Activated CD4-positive, alpha-beta memory T cell treated with anti-CD3 and anti-CD28 coated beads, Interleukin-2, amount 10 ng/mL, durations not matched to agents 7 days and 5 days (primary cell): ENCODE data around the gene EFCAB12. TPM values are rescaled to one million over a fixed set of nuclear protein-coding genes. Genes with fewer than 3 reads are reported as not detected.
"Not testable (repeated sequence)": the region's sequence is repeated elsewhere in the genome, so short reads cannot be mapped to it uniquely, and the experiment has no call there.

Source experiments
- CTCF ChIA-PET: fragments of 350-600 bp; sonication (Branson Sonifier 250); formaldehyde crosslinking; loops from one replicate; lab custom pipeline; 2021; ENCODE audit warnings: antibody characterized with exemption, inconsistent platforms; lab: Charles Lee
- POLR2A ChIA-PET: fragments of 350-600 bp; sonication (Branson Sonifier 250); formaldehyde crosslinking; loops from one replicate; lab custom pipeline; 2021; ENCODE audit warnings: antibody characterized with exemption; lab: Charles Lee
- DNase-seq: peaks from one replicate; pipeline ENCODE4 v3.0.0-alpha.2; 2020
- H3K27ac Mint-ChIP-seq: one replicate; pipeline ENCODE4 v1.8.0; 2021; ENCODE audit warnings: mild to moderate bottlenecking, mixed read lengths
- H3K27me3 Mint-ChIP-seq: one replicate; pipeline ENCODE4 v1.8.0; 2021; ENCODE audit warnings: mixed read lengths
- H3K36me3 Mint-ChIP-seq: one replicate; pipeline ENCODE4 v1.8.0; 2021; ENCODE audit warnings: low read depth, mixed read lengths
- H3K4me1 Mint-ChIP-seq: one replicate; pipeline ENCODE4 v1.8.0; 2021; ENCODE audit warnings: mixed read lengths
- H3K4me3 Mint-ChIP-seq: one replicate; pipeline ENCODE4 v1.8.0; 2021; ENCODE audit warnings: mild to moderate bottlenecking, mixed read lengths
- H3K9me3 Mint-ChIP-seq: one replicate; pipeline ENCODE4 v1.8.0; 2021; ENCODE audit warnings: mixed read lengths
- total RNA-seq, 2 experiments: library from RNA; stranded (reverse); gene quantifications; one replicate each; pipeline ENCODE4 v1.2.3, GENCODE V29; 2021

EFCAB12 gene
- total RNA-seq, 2 experiments from 2014 or later: 0.65 to 0.98 TPM

DNA sequence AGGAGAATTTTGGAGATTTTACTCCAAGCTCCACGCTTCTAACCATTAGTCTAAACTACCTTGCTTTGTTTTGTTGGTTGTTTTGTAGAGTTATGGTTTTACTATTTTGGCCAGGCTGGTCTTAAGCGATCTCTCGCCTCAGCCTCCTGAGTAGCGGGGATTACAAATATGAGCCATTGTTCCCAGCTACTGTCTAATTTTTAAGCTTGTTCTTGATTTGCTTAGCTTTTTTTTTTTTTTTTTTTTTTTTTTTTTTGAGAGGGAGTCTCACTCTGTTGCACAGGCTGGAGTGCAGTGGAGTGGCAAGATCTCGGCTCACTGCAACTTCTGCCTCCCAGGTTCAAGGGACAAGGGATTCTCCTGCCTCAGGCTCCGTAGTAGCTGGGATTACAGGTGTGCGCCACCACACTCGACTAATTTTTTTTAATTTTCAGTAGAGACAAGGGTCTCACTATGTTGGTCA, 28.5 kb downstream of the EFCAB12 start:
- Mint-ChIP-seq H3K9me3 (no peaks in the 10 kb centered on the region), H3K4me1 (peaks cover 39% of the 10 kb centered on the region), H3K27ac (peak overlapping the region; percentile 94), H3K4me3 (peak overlapping the region; percentile 98), H3K36me3 (peaks cover 23% of the 10 kb centered on the region), H3K27me3 (no peaks in the 10 kb centered on the region)
- ChIA-PET CTCF (interaction anchor here (0.6 to 3.2 kb wide), 24 partner anchors 9 to 433 kb away, joined by 3 to 22 read pairs (median 4); partner anchors contain the start of genes EFCAB12, IFT122 and MBD4), POLR2A (interaction anchor here (0.9 to 2.2 kb wide), 10 partner anchors 9 to 121 kb away, joined by 3 to 18 read pairs (median 3); partner anchors contain the start of genes HMCES, IFT122 and MBD4)
- DNase-seq: no peak

DNA sequence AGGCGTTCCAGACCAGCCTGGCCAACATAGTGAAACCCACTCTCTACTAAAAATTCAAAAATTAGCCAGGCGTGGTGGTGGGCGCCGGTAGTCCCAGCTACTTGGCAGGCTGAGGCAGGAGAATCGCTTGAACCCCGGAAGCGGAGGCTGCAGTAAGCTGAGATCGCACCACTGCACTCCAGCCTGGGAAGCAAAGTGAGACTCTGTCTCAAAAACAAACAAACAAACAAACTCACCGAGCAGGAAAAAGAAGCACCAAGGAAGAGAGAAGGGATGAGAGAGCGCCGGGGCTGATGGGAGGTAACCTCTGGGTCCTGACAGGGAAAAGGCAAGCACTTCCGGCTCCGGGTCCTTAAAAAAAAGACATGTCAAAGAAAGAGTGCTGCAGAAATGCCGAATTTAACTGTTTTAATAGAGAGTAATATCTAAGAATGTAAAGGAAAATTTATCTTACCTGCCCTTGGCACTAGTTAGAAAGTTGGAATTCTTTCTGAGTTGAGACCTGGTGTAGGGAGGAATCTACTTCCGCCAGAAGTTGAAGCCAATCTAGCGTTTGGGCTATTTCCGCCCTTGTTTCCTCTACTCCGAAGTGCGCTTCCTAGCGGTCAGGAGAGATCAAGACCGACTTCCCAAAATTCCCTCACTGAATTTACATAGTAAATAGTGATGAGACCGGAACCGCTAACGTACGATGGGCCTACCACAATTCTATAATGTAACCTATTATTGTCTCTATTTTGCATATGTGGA, 29.1 kb downstream of the EFCAB12 start:
- Mint-ChIP-seq H3K4me3 (peak overlapping the region; percentile 98), H3K27ac (peak overlapping the region; percentile 94), H3K36me3 (peaks cover 28% of the 10 kb centered on the region), H3K27me3 (no peaks in the 10 kb centered on the region), H3K4me1 (peaks cover 41% of the 10 kb centered on the region), H3K9me3 (no peaks in the 10 kb centered on the region)
- ChIA-PET CTCF (interaction anchor here (0.6 to 3.2 kb wide), 25 partner anchors 9 to 433 kb away, joined by 3 to 22 read pairs (median 4); partner anchors contain the start of genes EFCAB12, IFT122 and MBD4), POLR2A (interaction anchor here (0.9 to 2.2 kb wide), 11 partner anchors 8 to 120 kb away, joined by 3 to 18 read pairs (median 3); partner anchors contain the start of genes HMCES, IFT122 and MBD4)
- DNase-seq: peak; percentile 77

DNA sequence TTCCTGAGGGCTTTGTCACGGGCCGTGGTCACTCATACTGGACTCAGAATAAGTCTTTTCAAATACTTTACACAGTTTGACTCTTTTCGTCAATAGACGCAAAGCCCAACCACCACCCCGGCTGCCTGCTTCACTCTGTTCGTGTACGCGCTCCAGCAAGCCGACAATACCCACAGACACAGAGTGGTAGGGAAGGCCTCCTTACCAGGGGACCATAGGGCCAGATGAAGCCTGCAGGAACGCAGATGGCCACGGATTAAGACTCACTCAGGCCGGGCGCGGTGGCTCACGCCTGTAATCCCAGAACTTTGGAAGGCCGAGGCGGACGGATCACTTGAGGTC, 29.7 kb downstream of the EFCAB12 start:
- Mint-ChIP-seq H3K36me3 (peaks cover 28% of the 10 kb centered on the region), H3K4me1 (peaks cover 41% of the 10 kb centered on the region), H3K27me3 (no peaks in the 10 kb centered on the region), H3K4me3 (peak overlapping the region; percentile 98), H3K9me3 (no peaks in the 10 kb centered on the region), H3K27ac (peak overlapping the region; percentile 94)
- CTCF ChIA-PET: interaction anchor here (0.7 to 3.2 kb wide), 7 partner anchors 11 to 429 kb away, joined by 3 to 22 read pairs (median 8); partner anchors contain the start of genes IFT122 and MBD4
- peak; percentile 24 for DNase-seq
- POLR2A ChIA-PET: interaction anchor here (1.8 to 2.2 kb wide), 3 partner anchors 42 to 120 kb away, joined by 5 to 18 read pairs (median 7); partner anchors contain the start of genes HMCES, IFT122 and MBD4

DNA sequence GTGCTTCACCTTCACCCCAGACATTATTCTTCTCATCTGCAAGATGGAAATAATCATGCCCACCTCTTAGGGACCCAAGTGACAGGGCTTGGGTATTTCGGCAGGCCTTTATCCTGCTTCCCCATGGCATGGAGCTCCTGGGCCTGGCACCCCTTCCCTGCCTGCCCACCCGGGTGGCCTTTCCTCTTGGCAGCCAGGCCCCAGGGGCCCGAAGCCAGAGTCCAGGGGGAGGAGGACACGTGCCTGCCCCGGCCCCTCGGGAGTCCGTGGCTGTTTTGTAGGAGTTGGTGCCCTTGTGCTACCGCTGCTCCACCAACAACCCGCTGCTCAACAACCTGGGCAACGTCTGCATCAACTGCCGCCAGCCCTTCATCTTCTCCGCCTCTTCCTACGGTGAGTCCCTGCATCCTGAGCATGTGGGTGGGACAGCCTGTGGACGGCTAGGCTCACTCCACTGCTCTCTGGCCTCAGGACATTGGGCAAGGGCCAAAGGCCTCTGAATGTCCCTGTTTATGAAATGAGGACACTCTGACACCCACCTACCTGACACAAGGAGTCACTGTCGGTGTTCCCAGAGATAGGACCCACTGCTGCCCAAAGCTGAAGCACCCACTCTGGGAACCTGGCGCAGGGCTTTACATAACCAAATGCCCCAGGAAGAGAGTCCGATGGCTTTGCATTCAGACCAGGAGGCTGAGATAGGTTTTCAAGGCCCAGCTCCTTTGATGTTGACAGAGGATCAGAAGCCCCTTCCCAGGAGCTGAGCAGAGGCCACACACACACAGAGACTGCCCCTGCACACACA, 34.5 kb downstream of the EFCAB12 start:
- H3K27ac Mint-ChIP-seq, H3K27me3 Mint-ChIP-seq, H3K4me3 Mint-ChIP-seq, DNase-seq, CTCF ChIA-PET, H3K9me3 Mint-ChIP-seq, POLR2A ChIA-PET: not testable (repeated sequence)
- Mint-ChIP-seq H3K4me1 (peaks cover 31% of the 10 kb centered on the region), H3K36me3 (peaks cover 58% of the 10 kb centered on the region)

DNA sequence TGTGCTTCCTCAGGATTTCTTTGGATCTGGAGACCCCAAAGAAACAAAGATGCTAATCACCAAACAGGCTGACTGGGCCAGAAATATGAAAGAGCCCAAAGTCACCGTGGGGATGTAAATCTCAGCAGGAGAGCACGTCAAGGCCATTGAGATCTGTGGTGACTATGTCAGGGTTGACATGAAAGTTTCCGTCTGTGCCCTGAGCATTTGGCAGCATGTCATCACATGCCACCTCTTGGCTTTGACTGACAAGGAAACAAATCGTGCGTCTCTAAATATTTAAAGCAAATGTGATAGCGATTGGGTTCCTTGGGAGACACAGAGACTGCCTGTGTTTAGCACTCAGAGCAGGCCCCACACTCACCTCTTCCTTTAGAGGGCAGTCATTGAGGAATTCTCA, 35.2 kb downstream of the EFCAB12 start:
- ChIA-PET CTCF (no interaction called here), POLR2A (no interaction called here)
- DNase-seq: no peak
- H3K27me3 Mint-ChIP-seq: no peaks in the 10 kb centered on the region
- peaks cover 25% of the 10 kb centered on the region for H3K4me1 Mint-ChIP-seq
- peaks cover 61% of the 10 kb centered on the region for H3K36me3 Mint-ChIP-seq
- no peak overlapping the region for H3K27ac Mint-ChIP-seq
- H3K9me3 Mint-ChIP-seq: no peaks in the 10 kb centered on the region
- no peak overlapping the region for H3K4me3 Mint-ChIP-seq

DNA sequence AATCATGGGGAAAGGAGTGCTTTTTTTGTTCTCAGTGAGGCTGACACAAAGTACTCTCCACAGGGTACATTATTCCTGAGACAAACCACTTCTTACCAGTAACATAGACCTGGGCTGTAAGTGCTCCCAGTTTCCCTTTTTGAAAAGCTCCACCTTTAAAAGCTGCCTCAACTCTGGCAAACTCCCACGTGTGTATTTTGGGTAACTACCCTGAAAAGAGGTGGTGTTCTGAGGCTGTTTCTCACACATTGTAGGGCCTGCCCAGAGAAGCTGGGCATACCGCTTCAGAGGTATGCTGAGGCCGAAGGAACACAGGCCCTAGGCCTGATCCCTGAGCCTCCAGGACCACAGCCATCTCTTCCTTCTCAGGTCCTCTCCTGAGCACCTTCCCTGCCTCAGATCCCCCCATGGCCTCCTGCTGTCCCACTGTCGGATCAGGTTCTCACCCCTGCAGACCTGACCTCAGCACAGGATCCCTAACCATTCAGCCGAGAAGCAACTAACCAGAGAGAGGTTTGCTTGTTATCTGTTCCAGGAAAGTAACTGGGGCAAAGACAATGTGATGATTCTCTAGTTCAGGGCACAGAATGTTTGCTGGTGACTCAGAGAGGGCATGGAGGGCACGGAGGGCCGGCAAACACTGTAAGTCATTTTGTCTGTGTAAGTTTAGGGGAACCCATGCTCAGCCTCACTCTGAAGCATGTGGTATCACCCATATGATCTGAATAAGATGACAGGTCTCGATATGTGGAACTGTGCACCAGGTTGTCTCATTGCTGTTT, 36.1 kb downstream of the EFCAB12 start:
- H3K4me3 Mint-ChIP-seq, DNase-seq, POLR2A ChIA-PET, H3K27me3 Mint-ChIP-seq, H3K27ac Mint-ChIP-seq, CTCF ChIA-PET, H3K9me3 Mint-ChIP-seq: not testable (repeated sequence)
- Mint-ChIP-seq H3K4me1 (peaks cover 16% of the 10 kb centered on the region), H3K36me3 (peaks cover 66% of the 10 kb centered on the region)

DNA sequence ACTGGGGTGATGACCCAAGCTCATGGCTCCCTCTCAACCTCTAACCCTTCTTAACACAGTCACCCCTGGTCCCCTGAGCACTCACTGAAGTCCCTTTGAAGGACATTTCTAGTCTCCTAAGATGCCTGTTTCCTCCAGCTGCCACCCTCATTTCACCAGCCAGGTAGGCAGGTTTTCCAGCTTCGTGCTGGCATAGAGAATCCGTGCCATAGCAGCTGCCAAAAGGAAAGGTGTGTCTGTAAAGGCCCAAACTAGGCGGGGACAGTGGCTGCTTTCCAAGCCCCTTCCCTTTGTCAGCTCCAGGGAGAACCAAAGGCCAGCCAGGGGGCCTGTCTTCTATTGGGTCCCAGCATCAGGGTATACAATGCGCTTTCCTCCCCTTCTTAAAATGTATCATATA, 36.9 kb downstream of the EFCAB12 start:
- POLR2A ChIA-PET: interaction anchor here (1.1 to 1.4 kb wide), 2 partner anchors 8 to 76 kb away, joined by 3 read pairs; a partner anchor contains a TSS
- H3K4me1 Mint-ChIP-seq, H3K9me3 Mint-ChIP-seq, H3K27ac Mint-ChIP-seq, CTCF ChIA-PET, DNase-seq, H3K4me3 Mint-ChIP-seq, H3K27me3 Mint-ChIP-seq: not testable (repeated sequence)
- peaks cover 67% of the 10 kb centered on the region for H3K36me3 Mint-ChIP-seq

DNA sequence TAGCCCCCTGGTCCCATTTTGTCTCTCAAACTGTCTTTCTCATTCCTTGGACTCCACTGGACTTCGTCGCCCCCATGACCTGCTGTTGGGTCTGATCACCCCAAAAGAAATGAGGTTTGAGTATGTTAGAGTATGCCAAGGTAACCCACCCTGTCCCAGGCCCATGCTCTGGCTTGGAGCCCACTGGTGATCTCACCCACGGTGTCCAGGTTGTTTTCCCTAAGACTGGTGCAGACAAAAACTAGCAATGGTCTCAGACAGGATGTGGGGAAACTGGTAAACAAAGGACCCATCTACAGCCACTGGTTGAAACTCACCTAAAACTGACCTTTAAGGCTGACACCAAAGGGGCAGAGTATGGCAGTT, 38.9 kb downstream of the EFCAB12 start:
- H3K27me3 Mint-ChIP-seq: no peaks in the 10 kb centered on the region
- no peak for DNase-seq
- no peaks in the 10 kb centered on the region for H3K4me1 Mint-ChIP-seq
- CTCF ChIA-PET: interaction anchor here (1.2 kb wide), 1 partner anchor 10 kb away, joined by 4 read pairs; no protein-coding TSS in a partner anchor
- H3K9me3 Mint-ChIP-seq: no peaks in the 10 kb centered on the region
- peaks cover 51% of the 10 kb centered on the region for H3K36me3 Mint-ChIP-seq
- no peak overlapping the region for H3K4me3 Mint-ChIP-seq
- H3K27ac Mint-ChIP-seq: no peak overlapping the region
- POLR2A ChIA-PET: no interaction called here

DNA sequence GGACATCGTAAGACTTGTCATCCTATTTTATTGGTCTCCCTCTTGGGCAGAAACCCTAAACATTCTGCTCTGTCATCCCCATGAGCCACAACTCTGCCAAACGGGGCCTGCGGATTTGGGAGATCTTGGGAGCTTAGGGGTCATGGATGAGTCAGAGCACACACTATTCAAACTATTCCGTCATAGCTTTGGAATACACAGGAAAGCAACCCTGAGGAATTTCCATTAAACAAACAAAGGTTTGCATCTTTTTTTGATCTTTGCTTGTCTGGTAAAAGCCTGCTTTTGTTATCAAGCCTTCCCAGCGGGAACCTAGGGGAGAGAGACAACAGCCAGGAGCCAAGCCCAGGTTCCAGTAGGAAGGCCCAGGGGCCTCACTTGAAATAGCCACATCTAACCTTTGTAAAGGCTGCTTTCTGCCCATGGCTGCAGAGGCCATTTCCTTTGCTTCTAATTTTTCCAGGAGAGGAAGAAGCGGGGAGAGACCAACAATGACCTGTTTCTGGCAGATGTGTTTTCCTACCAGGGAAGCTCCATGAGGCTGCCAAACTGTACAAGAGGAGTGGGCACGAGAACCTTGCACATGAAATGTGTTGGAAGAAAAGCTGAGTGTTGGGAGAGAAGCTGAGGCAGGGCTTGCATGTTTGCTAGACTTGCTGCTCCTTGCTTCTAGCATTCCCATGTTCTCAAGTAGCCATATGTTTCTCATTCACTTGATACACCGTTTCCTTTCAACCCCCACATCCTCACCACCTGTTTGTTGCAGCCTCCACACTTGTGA, 39.5 kb downstream of the EFCAB12 start:
- DNase-seq, H3K4me3 Mint-ChIP-seq, POLR2A ChIA-PET, CTCF ChIA-PET, H3K9me3 Mint-ChIP-seq, H3K27me3 Mint-ChIP-seq, H3K27ac Mint-ChIP-seq, H3K4me1 Mint-ChIP-seq: not testable (repeated sequence)
- peaks cover 50% of the 10 kb centered on the region for H3K36me3 Mint-ChIP-seq

DNA sequence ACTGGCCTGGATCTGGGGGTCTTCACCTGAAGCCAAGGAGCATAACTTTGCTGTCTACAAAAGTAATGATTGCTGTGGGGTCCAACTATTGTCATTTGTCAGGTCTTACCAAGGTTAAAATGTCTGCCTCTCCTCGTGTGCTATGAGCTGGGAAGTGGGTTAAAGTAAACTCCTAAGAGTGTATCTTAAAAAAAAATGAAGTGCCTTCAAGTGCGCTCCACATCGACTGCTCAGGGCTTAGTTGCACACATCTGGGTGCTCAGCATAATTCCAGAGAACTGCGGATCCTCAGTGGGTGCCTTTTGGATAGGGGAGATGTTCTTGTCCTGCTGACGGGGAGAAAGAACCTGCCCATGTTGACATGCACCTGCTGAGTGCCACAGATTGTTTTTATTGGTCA, 40.9 kb downstream of the EFCAB12 start:
- CTCF ChIA-PET: interaction anchor here (1.4 kb wide), 1 partner anchor 12 kb away, joined by 5 read pairs; no protein-coding TSS in a partner anchor
- Mint-ChIP-seq H3K27me3 (no peaks in the 10 kb centered on the region), H3K4me1 (no peaks in the 10 kb centered on the region), H3K27ac (no peak overlapping the region), H3K36me3 (peaks cover 41% of the 10 kb centered on the region), H3K9me3 (no peaks in the 10 kb centered on the region), H3K4me3 (no peak overlapping the region)
- POLR2A ChIA-PET: no interaction called here
- DNase-seq: no peak

DNA sequence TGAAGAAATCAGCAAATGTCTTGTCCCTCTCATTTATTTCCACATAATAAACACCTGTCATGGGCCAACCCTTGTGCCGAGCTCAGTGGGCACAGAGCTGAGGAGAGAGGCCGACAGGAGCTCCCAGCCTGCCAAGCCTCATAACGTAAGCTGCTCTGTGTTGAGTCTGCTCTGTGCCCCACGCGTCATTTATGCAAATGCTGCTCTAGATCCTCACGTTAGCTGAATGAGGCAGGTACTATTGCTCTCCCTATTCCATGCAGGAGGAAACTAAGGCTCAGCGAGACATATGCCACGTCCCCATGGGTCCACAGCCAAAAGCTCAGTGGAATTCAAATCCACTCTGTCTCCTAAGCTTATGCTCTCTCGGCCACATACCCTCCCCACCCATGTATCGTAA, 41.5 kb downstream of the EFCAB12 start:
- no peak for DNase-seq
- ChIA-PET POLR2A (interaction anchor here (1.5 kb wide), 1 partner anchor 53 kb away, joined by 3 read pairs; the partner anchor contains the start of genes IFT122 and MBD4), CTCF (interaction anchor here (1.4 kb wide), 1 partner anchor 13 kb away, joined by 5 read pairs; no protein-coding TSS in a partner anchor)
- Mint-ChIP-seq H3K27me3 (no peaks in the 10 kb centered on the region), H3K27ac (no peak overlapping the region), H3K4me3 (no peak overlapping the region), H3K9me3 (no peaks in the 10 kb centered on the region), H3K36me3 (peaks cover 38% of the 10 kb centered on the region), H3K4me1 (no peaks in the 10 kb centered on the region)
